ENCODE results near the gene KCNH6. TPM values are rescaled to one million over a fixed set of nuclear protein-coding genes. Genes with fewer than 3 reads are reported as not detected.

Gene KCNH6
- total RNA-seq, 4 donors from 2014 or later = not detected

GRCh38 chr17:63542218-63542545 is 19.0 kb downstream of the KCNH6 start:
- whole genome bisulfite sequencing, 2 donors = 88 to 95% methylated on average over 6 to 9 of the region's 9 CpGs
- DNase-seq (ENCODE audit: low spot score in 2 of 2) = no peak

GRCh38 chr17:63542942-63543821 is 20.0 kb downstream of the KCNH6 start:
- peaks cover 0 to 4% (median 3%) of the 10 kb centered on the region in 4 donors for H3K4me1 ChIP-seq
- 57 to 58% methylated on average over 15 of the region's 15 CpGs for WGBS, 2 donors
- DNase-seq (ENCODE audit: low spot score in 2 of 2) = no peak
- peaks cover 0 to 17% of the 10 kb centered on the region in 2 donors for H3K27me3 ChIP-seq
- no peak overlapping the region for H3K27ac ChIP-seq
- H3K9me3 ChIP-seq = no peaks in the 10 kb centered on the region
- no peak overlapping the region for H3K4me3 ChIP-seq
- TF ChIP-seq POLR2A (IDR thresholded peaks at IDR 0.05) = no peak
- no peak for TF ChIP-seq CTCF (IDR thresholded peaks at IDR 0.05)
- no peak for TF ChIP-seq EP300 (IDR thresholded peaks at IDR 0.05)
- H3K36me3 ChIP-seq = no peaks in the 10 kb centered on the region

More at GRCh38 chr17:63542218-63542545, 19.0 kb downstream of the KCNH6 start:
- Histone ChIP-seq H3K36me3 (no peaks in the 10 kb centered on the region), H3K27me3 (peaks cover 0 to 26% of the 10 kb centered on the region in 2 donors), H3K4me3 (no peak overlapping the region), H3K27ac (no peak overlapping the region), H3K4me1 (peaks cover 0 to 9% (median 6%) of the 10 kb centered on the region in 4 donors), H3K9me3 (no peaks in the 10 kb centered on the region)
- TF ChIP-seq CTCF (IDR thresholded peaks at IDR 0.05) (no peak), EP300 (IDR thresholded peaks at IDR 0.05) (no peak), POLR2A (IDR thresholded peaks at IDR 0.05) (no peak)

- no peak for DNase-seq (ENCODE audit: low spot score in 2 of 2)
- TF ChIP-seq POLR2A (IDR thresholded peaks at IDR 0.05) (no peak), CTCF (IDR thresholded peaks at IDR 0.05) (no peak), EP300 (IDR thresholded peaks at IDR 0.05) (no peak)
- peaks cover 0 to under 1% (median 0%) of the 10 kb centered on the region in 4 donors for H3K4me1 ChIP-seq
Measured at GRCh38 chr17:63543822-63544420, 20.8 kb downstream of the KCNH6 start.

GRCh38 chr17:63544467-63545301 is 21.5 kb downstream of the KCNH6 start:
- H3K4me1 ChIP-seq = peaks cover 0 to 8% (median 3%) of the 10 kb centered on the region in 4 donors
- no peaks in the 10 kb centered on the region for H3K36me3 ChIP-seq
- WGBS, 2 donors = 77 to 84% methylated on average over 8 to 13 of the region's 13 CpGs
- no peak for TF ChIP-seq CTCF (IDR thresholded peaks at IDR 0.05)
- no peak for DNase-seq (ENCODE audit: low spot score in 2 of 2)
- peaks cover 0 to 2% of the 10 kb centered on the region in 2 donors for H3K27me3 ChIP-seq
- no peaks in the 10 kb centered on the region for H3K9me3 ChIP-seq
- H3K4me3 ChIP-seq = no peak overlapping the region
- H3K27ac ChIP-seq = no peak overlapping the region

More at GRCh38 chr17:63543822-63544420, 20.8 kb downstream of the KCNH6 start:
- Histone ChIP-seq H3K36me3 (no peaks in the 10 kb centered on the region), H3K27ac (no peak overlapping the region), H3K9me3 (no peaks in the 10 kb centered on the region), H3K27me3 (peaks cover 0 to 10% of the 10 kb centered on the region in 2 donors), H3K4me3 (no peak overlapping the region)
